Gastrocnemius medialis (tissue), 4 donors: ENCODE data around the gene FIGLA.

Experiments
- CTCF ChIP-seq, 5 experiments: fragments of 450-650 bp in 3 of 5; fragments of 200-600 bp in 2 of 5; sonication (generic) in 2 of 5; IDR thresholded peaks in 4 of 5; conservative IDR thresholded peaks in 1 of 5; 1 replicate in 4 of 5; 2 replicates in 1 of 5; pipeline ENCODE4 v1.5.1; 2016 to 2019; ENCODE audit warnings: antibody characterized with exemption in 5 of 5, mild to moderate bottlenecking in 3 of 5, moderate library complexity in 3 of 5
- POLR2A ChIP-seq, 2 donors: fragments of 450-650 bp; IDR thresholded peaks; one replicate each; pipeline ENCODE4 v1.6.1; 2017; ENCODE audit warnings: antibody characterized with exemption in 2 of 2, mild to moderate bottlenecking in 2 of 2, moderate library complexity in 2 of 2

- no peak for TF ChIP-seq POLR2A (IDR thresholded peaks at IDR 0.05)
- TF ChIP-seq CTCF (IDR thresholded peaks at IDR 0.05 in 4 of 5, conservative IDR thresholded peaks at IDR 0.05 in 1 of 5): no peak
Measured at GRCh38 chr2:70777450-70777849, 13.0 kb downstream of the FIGLA start.
